ENCODE data around the gene NR5A2.

DNA sequence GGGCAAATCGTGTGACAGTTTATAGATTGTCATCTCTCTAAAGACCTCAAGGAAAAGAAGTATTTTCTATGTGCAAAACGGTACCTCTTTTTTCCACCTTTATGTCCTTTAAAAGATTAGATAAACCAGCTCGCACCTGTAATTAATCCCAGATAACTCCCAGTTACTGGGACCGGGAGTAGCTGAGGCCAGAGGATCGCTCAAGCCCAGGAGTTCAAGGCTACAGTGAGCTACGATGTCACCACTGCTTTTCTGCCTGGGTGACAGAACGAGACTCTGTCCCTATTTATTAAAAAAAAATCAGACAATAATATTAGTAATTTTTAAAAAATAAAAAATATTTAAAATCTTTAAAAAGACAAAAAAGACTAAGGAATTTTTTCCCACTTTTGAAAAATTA lies 141.4 kb downstream of the NR5A2 start:
- TF ChIP-seq NR1H2 (CRISPR knock-in tag; IDR thresholded peaks at IDR 0.05) (no peak), FOXP4 (CRISPR knock-in tag; IDR thresholded peaks at IDR 0.05) (no peak), FOXJ3 (CRISPR knock-in tag; IDR thresholded peaks at IDR 0.05; ENCODE audit: borderline replicate concordance) (no peak), CTCF (IDR thresholded peaks at IDR 0.05) (no peak), PREB (CRISPR knock-in tag; IDR thresholded peaks at IDR 0.05; ENCODE audit: borderline replicate concordance) (no peak), TEAD4 (CRISPR knock-in tag; IDR thresholded peaks at IDR 0.05) (no peak), IRF2 (CRISPR knock-in tag; IDR thresholded peaks at IDR 0.05; ENCODE audit: borderline replicate concordance, low read depth) (no peak)
- TF ChIP-seq, protein P1, sequence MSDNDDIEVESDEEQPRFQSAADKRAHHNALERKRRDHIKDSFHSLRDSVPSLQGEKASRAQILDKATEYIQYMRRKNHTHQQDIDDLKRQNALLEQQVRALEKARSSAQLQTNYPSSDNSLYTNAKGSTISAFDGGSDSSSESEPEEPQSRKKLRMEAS (CRISPR knock-in tag; IDR thresholded peaks at IDR 0.05): no peak
- TF ChIP-seq, protein P2, sequence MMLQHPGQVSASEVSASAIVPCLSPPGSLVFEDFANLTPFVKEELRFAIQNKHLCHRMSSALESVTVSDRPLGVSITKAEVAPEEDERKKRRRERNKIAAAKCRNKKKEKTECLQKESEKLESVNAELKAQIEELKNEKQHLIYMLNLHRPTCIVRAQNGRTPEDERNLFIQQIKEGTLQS (CRISPR knock-in tag; conservative IDR thresholded peaks at IDR 0.05): no peak
- TF ChIP-seq, protein P3, sequence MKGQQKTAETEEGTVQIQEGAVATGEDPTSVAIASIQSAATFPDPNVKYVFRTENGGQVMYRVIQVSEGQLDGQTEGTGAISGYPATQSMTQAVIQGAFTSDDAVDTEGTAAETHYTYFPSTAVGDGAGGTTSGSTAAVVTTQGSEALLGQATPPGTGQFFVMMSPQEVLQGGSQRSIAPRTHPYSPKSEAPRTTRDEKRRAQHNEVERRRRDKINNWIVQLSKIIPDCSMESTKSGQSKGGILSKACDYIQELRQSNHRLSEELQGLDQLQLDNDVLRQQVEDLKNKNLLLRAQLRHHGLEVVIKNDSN (CRISPR knock-in tag; IDR thresholded peaks at IDR 0.05): no peak
- TF ChIP-seq, protein P4, sequence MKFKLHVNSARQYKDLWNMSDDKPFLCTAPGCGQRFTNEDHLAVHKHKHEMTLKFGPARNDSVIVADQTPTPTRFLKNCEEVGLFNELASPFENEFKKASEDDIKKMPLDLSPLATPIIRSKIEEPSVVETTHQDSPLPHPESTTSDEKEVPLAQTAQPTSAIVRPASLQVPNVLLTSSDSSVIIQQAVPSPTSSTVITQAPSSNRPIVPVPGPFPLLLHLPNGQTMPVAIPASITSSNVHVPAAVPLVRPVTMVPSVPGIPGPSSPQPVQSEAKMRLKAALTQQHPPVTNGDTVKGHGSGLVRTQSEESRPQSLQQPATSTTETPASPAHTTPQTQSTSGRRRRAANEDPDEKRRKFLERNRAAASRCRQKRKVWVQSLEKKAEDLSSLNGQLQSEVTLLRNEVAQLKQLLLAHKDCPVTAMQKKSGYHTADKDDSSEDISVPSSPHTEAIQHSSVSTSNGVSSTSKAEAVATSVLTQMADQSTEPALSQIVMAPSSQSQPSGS (CRISPR knock-in tag; IDR thresholded peaks at IDR 0.05; ENCODE audit: borderline replicate concordance, low read depth): no peak
